Osteocyte (in vitro differentiated cells): ENCODE results near the gene ZBTB18. TPM values are rescaled to one million over a fixed set of nuclear protein-coding genes. Genes with fewer than 3 reads are reported as not detected.

ENCODE experiments used
- DNase-seq: peaks from one replicate; pipeline ENCODE4 v3.0.0; 2021; ENCODE audit warnings: mixed read lengths; ENCODE audit not compliant: unreplicated experiment; ENCODE audit errors: extremely low spot score
- H3K27ac Mint-ChIP-seq: one replicate; pipeline ENCODE4 v1.8.0; 2021; ENCODE audit warnings: mild to moderate bottlenecking, mixed read lengths; ENCODE audit not compliant: unreplicated experiment
- H3K27me3 Mint-ChIP-seq: one replicate; pipeline ENCODE4 v1.8.0; 2021; ENCODE audit warnings: mixed read lengths; ENCODE audit not compliant: unreplicated experiment
- H3K36me3 Mint-ChIP-seq: one replicate; pipeline ENCODE4 v1.8.0; 2021; ENCODE audit warnings: mixed read lengths; ENCODE audit not compliant: unreplicated experiment
- H3K4me1 Mint-ChIP-seq: one replicate; pipeline ENCODE4 v1.8.0; 2021; ENCODE audit warnings: mixed read lengths; ENCODE audit not compliant: unreplicated experiment
- H3K4me3 Mint-ChIP-seq: one replicate; pipeline ENCODE4 v1.8.0; 2021; ENCODE audit warnings: mild to moderate bottlenecking, moderate library complexity, mixed read lengths; ENCODE audit not compliant: unreplicated experiment
- H3K9me3 Mint-ChIP-seq: one replicate; pipeline ENCODE4 v1.8.0; 2021; ENCODE audit warnings: mixed read lengths; ENCODE audit not compliant: unreplicated experiment
- CTCF ChIP-seq: fragments of 200-600 bp; sonication (generic); IDR thresholded peaks from 2 replicates; pipeline ENCODE4 v1.5.0; 2021; ENCODE audit warnings: antibody characterized with exemption, mild to moderate bottlenecking, moderate library complexity
- total RNA-seq: library from RNA; stranded (reverse); gene quantifications from 2 replicates; pipeline ENCODE4 v1.2.1, GENCODE V29; 2021

Gene ZBTB18
- total RNA-seq, 1 donor from 2014 or later, result 24.2 TPM

- DNase-seq, result no peak
- H3K36me3 Mint-ChIP-seq, result peaks cover 13% of the 10 kb centered on the region
- H3K4me3 Mint-ChIP-seq, result no peak overlapping the region
- no peak overlapping the region for H3K27ac Mint-ChIP-seq
- no peaks in the 10 kb centered on the region for H3K27me3 Mint-ChIP-seq
- H3K9me3 Mint-ChIP-seq, result no peaks in the 10 kb centered on the region
- peaks cover 37% of the 10 kb centered on the region for H3K4me1 Mint-ChIP-seq
- TF ChIP-seq CTCF, result no peak
Measured at GRCh38 chr1:244054247-244054923, 3.3 kb downstream of the ZBTB18 start.

DNA sequence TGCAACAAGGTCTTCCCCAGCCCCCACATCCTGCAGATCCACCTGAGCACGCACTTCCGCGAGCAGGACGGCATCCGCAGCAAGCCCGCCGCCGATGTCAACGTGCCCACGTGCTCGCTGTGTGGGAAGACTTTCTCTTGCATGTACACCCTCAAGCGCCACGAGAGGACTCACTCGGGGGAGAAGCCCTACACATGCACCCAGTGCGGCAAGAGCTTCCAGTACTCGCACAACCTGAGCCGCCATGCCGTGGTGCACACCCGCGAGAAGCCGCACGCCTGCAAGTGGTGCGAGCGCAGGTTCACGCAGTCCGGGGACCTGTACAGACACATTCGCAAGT, 3.8 kb downstream of the ZBTB18 start:
- peaks cover 13% of the 10 kb centered on the region for H3K36me3 Mint-ChIP-seq
- H3K27ac Mint-ChIP-seq, result no peak overlapping the region
- no peaks in the 10 kb centered on the region for H3K9me3 Mint-ChIP-seq
- no peaks in the 10 kb centered on the region for H3K27me3 Mint-ChIP-seq
- H3K4me3 Mint-ChIP-seq, result no peak overlapping the region
- TF ChIP-seq CTCF, result no peak
- peaks cover 38% of the 10 kb centered on the region for H3K4me1 Mint-ChIP-seq
- DNase-seq, result no peak

GRCh38 chr1:244056577-244056976, 5.5 kb downstream of the ZBTB18 start:
- no peak for TF ChIP-seq CTCF
- H3K27ac Mint-ChIP-seq, result peak overlapping the region; percentile 62

DNA sequence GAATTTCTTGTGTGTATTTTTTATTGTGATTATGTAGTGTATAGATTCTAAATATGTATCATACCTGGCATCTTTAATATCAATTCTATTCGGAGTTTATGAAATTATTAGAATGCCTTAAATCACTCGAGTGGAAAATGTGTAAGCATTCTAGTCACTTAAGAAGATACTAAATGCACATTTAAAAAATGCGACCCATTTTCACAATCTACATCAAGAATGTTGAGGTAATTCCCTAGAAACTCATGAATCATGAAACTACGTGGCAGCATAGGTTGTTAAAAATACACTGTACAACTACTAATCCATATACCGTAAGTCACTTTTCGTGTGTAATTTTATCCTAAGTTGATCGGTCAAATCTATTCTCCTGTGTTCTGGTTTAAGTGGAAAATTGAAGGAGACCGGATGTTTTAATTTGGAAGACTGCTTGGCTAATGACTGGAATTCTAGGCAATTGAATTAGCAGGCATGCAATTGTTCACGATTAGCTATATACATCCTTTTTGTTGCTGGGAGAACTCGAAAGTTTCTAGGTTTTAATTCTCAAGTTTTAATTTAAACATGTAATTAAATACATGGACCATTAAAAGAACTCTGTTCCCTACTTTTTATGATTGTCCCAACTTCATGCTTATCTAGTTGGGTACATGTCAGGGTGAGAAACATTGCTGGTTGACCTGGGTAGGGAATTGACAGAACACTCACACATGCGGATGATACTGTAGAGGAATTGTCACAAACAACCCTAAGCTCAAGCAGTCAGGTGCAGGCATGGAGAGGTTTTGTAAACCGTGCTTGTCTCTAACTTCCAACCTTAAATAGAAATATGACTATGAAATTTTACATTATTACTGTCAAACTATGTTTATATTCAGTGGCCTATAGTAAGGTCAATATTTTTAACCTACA, 6.6 kb downstream of the ZBTB18 start:
- no peak overlapping the region for H3K4me3 Mint-ChIP-seq
- no peaks in the 10 kb centered on the region for H3K27me3 Mint-ChIP-seq
- no peaks in the 10 kb centered on the region for H3K9me3 Mint-ChIP-seq
- TF ChIP-seq CTCF, result no peak
- H3K27ac Mint-ChIP-seq, result peak overlapping the region; percentile 51
- peaks cover 13% of the 10 kb centered on the region for H3K36me3 Mint-ChIP-seq
- no peak for DNase-seq
- H3K4me1 Mint-ChIP-seq, result peaks cover 32% of the 10 kb centered on the region

More at GRCh38 chr1:244056577-244056976, 5.5 kb downstream of the ZBTB18 start:
- H3K27me3 Mint-ChIP-seq, result no peaks in the 10 kb centered on the region
- H3K9me3 Mint-ChIP-seq, result no peaks in the 10 kb centered on the region
- peaks cover 32% of the 10 kb centered on the region for H3K4me1 Mint-ChIP-seq
- H3K4me3 Mint-ChIP-seq, result peak overlapping the region; percentile 42
- H3K36me3 Mint-ChIP-seq, result peaks cover 13% of the 10 kb centered on the region
- DNase-seq, result no peak

- no peak for TF ChIP-seq CTCF
- no peaks in the 10 kb centered on the region for H3K27me3 Mint-ChIP-seq
- peaks cover 32% of the 10 kb centered on the region for H3K4me1 Mint-ChIP-seq
- H3K4me3 Mint-ChIP-seq, result no peak overlapping the region
- no peak for DNase-seq
- no peak overlapping the region for H3K27ac Mint-ChIP-seq
- H3K36me3 Mint-ChIP-seq, result peaks cover 13% of the 10 kb centered on the region
- H3K9me3 Mint-ChIP-seq, result no peaks in the 10 kb centered on the region
Measured at GRCh38 chr1:244060117-244060516, 9.0 kb downstream of the ZBTB18 start.
